ENCODE data around the gene COMMD9.

- no peak for TF ChIP-seq CTCF (IDR thresholded peaks at IDR 0.05; ENCODE audit: low read depth, low read length)
- TF ChIP-seq EZH2phosphoT487 (IDR thresholded peaks at IDR 0.05; ENCODE audit: low read depth) = no peak
Observed at GRCh38 chr11:36305047-36305446, 15.8 kb upstream of the COMMD9 start.

Measured in OCI-LY3 (cell line).